SK-N-SH (cell line): ENCODE measurements around the gene THAP3. TPM values are rescaled to one million over a fixed set of nuclear protein-coding genes. Genes with fewer than 3 reads are reported as not detected.

Source experiments
- CTCF ChIA-PET: fragments of 300-600, 350-600 bp; formaldehyde crosslinking; extraction: SDS; loops from one replicate; lab custom pipeline; 2021; lab: Yijun Ruan, JAX
- POLR2A ChIA-PET: fragments of 350-600 bp; sonication (Branson Sonifier 250); formaldehyde crosslinking; extraction: SDS; loops from one replicate; lab custom pipeline; 2020; ENCODE audit warnings: antibody characterized with exemption, inconsistent platforms; lab: Yijun Ruan, JAX
- DNase-seq: peaks from one replicate; pipeline ENCODE4 v3.0.0; 2012
- H2AFZ ChIP-seq: fragments of 200-600 bp; sonication (generic); 2 replicates; pipeline ENCODE4 v1.8.1; 2016; ENCODE audit warnings: antibody characterized with exemption, mild to moderate bottlenecking, low read depth
- H3F3A ChIP-seq: fragments of 200-600 bp; sonication (generic); replicated peaks from 2 replicates; pipeline ENCODE3; 2016; ENCODE audit warnings: antibody characterized with exemption, mild to moderate bottlenecking; ENCODE audit not compliant: insufficient read depth
- H3K27ac ChIP-seq, 2 experiments: fragments of 200-500 bp in 1 of 2; fragments of 200-600 bp in 1 of 2; sonication (Bioruptor generic) in 1 of 2; sonication (generic), shearing (Covaris generic) in 1 of 2; 2 replicates each; pipeline versions ENCODE4 v1.5.1 to v1.6.1; 2014 to 2016; ENCODE audit warnings: low read depth in 2 of 2, inconsistent platforms in 1 of 2, low read length in 1 of 2, mild to moderate bottlenecking in 1 of 2, mixed read lengths in 1 of 2
- H3K27me3 ChIP-seq: fragments of 200-600 bp; sonication (generic), shearing (Covaris generic); 2 replicates; pipeline ENCODE4 v1.6.1; 2016; ENCODE audit warnings: mixed run types; ENCODE audit not compliant: insufficient read depth
- H3K36me3 ChIP-seq, 2 experiments: fragments of 200-500 bp in 1 of 2; fragments of 200-600 bp in 1 of 2; sonication (Bioruptor generic) in 1 of 2; sonication (generic) in 1 of 2; replicated peaks in 1 of 2; 2 replicates each; pipeline versions ENCODE3 to v1.5.1; 2014 to 2016; ENCODE audit warnings: low read length in 1 of 2, mild to moderate bottlenecking in 1 of 2; ENCODE audit not compliant: insufficient read depth in 2 of 2, control insufficient read depth in 1 of 2
- H3K4me1 ChIP-seq, 2 experiments: fragments of 200-500 bp in 1 of 2; fragments of 200-600 bp in 1 of 2; sonication (Bioruptor generic) in 1 of 2; sonication (generic), shearing (Covaris generic) in 1 of 2; 2 replicates each; pipeline versions ENCODE4 v1.5.1 to v1.6.1; 2014 to 2016; ENCODE audit warnings: low read depth in 1 of 2, low read length in 1 of 2, mixed run types in 1 of 2; ENCODE audit not compliant: insufficient read depth in 2 of 2, control insufficient read depth in 1 of 2
- H3K4me2 ChIP-seq: fragments of 200-600 bp; sonication (generic), shearing (Covaris generic); 2 replicates; pipeline ENCODE4 v1.6.1; 2017; ENCODE audit warnings: mixed run types
- H3K4me3 ChIP-seq, 2 experiments: fragments of 200-500 bp in 1 of 2; fragments of 200-600 bp in 1 of 2; sonication (Bioruptor generic) in 1 of 2; sonication (generic), shearing (Covaris generic) in 1 of 2; 2 replicates each; pipeline versions ENCODE4 v1.5.1 to v1.8.1; 2014 to 2016; ENCODE audit warnings: low read depth in 2 of 2, inconsistent platforms in 1 of 2, low read length in 1 of 2, mild to moderate bottlenecking in 1 of 2, mixed read lengths in 1 of 2, moderate library complexity in 1 of 2
- H3K79me2 ChIP-seq: fragments of 200-600 bp; sonication (generic); 2 replicates; pipeline ENCODE4 v1.8.1; 2017; ENCODE audit warnings: mild to moderate bottlenecking; ENCODE audit not compliant: insufficient read depth
- H3K9ac ChIP-seq: fragments of 200-600 bp; sonication (generic); 2 replicates; pipeline ENCODE4 v1.6.1; 2017; ENCODE audit warnings: mixed run types
- H3K9me2 ChIP-seq: fragments of 200-600 bp; sonication (generic); 2 replicates; pipeline ENCODE4 v1.6.1; 2017; ENCODE audit warnings: mixed run types
- H3K9me3 ChIP-seq: fragments of 200-600 bp; sonication (generic); 2 replicates; pipeline ENCODE4 v1.6.1; 2017; ENCODE audit warnings: mixed run types, mild to moderate bottlenecking, moderate library complexity
- H4K20me1 ChIP-seq: fragments of 200-600 bp; sonication (generic); 2 replicates; pipeline ENCODE4 v1.6.1; 2017; ENCODE audit warnings: mild to moderate bottlenecking, mixed run types; ENCODE audit not compliant: insufficient read depth
- CHD2 ChIP-seq: fragments of 150-350 bp; IDR thresholded peaks from 2 replicates; pipeline ENCODE4 v1.6.1; 2018; ENCODE audit warnings: low read length; ENCODE audit not compliant: partially characterized antibody
- ELF1 ChIP-seq: IDR thresholded peaks from 2 replicates; pipeline ENCODE4 v1.4.0; 2012
- EZH2phosphoT487 ChIP-seq: fragments of 200-600 bp; sonication (generic); IDR thresholded peaks from 2 replicates; pipeline ENCODE4 v1.6.1; 2017; ENCODE audit warnings: low read depth, mixed run types, mild to moderate bottlenecking, antibody characterized with exemption, moderate library complexity, borderline replicate concordance
- FOXJ3 ChIP-seq: sonication (generic); formaldehyde crosslinking; IDR thresholded peaks from 2 replicates; pipeline ENCODE4 v1.5.1; 2020; ENCODE audit warnings: mild to moderate bottlenecking, missing genetic modification reagents
- JUND ChIP-seq: IDR thresholded peaks from 2 replicates; pipeline ENCODE4 v1.4.0; 2012
- MEF2A ChIP-seq: IDR thresholded peaks from 2 replicates; pipeline ENCODE4 v1.4.0; 2012; ENCODE audit warnings: low read depth, borderline replicate concordance
- NFIC ChIP-seq: IDR thresholded peaks from 2 replicates; pipeline ENCODE4 v1.4.0; 2012; ENCODE audit warnings: borderline replicate concordance
- POLR2AphosphoS5 ChIP-seq: IDR thresholded peaks from 2 replicates; pipeline ENCODE4 v1.6.1; 2012; ENCODE audit warnings: low read depth, low read length
- RCOR1 ChIP-seq: fragments of 150-350 bp; IDR thresholded peaks from 2 replicates; pipeline ENCODE4 v1.6.1; 2017; ENCODE audit warnings: antibody characterized with exemption, low read length
- RFX5 ChIP-seq: IDR thresholded peaks from 2 replicates; pipeline ENCODE4 v1.6.1; 2012; ENCODE audit warnings: mild to moderate bottlenecking, improper control_type of control experiment, low read length
- RXRA ChIP-seq: IDR thresholded peaks from 2 replicates; pipeline ENCODE4 v1.4.0; 2012; ENCODE audit warnings: low read depth, mild to moderate bottlenecking, borderline replicate concordance
- TCF12 ChIP-seq: IDR thresholded peaks from 2 replicates; pipeline ENCODE4 v1.4.0; 2012
- WGBS: methylation state at CpG from one replicate; pipeline ENCODE4 v1.1.6; 2017; ENCODE audit warnings: low lambda C conversion rate; 5-methylcytosine and 5-hydroxymethylcytosine counted together
- polyA plus RNA-seq, 3 experiments: library from polyadenylated mRNA; depleted of rRNA; stranded (reverse); fragments of >200 nt; gene quantifications; 2 replicates each; pipeline ENCODE4 v1.2.3, GENCODE V29; 2012
- TF ChIP-seq, protein P1 (sequence below): IDR thresholded peaks from 2 replicates; pipeline ENCODE4 v1.4.0; 2012; ENCODE audit warnings: low read depth, borderline replicate concordance
- TF ChIP-seq, protein P2 (sequence below): IDR thresholded peaks from 2 replicates; pipeline ENCODE4; 2012
- TF ChIP-seq, protein P3 (sequence below): IDR thresholded peaks from 2 replicates; pipeline ENCODE4 v1.6.1; 2012; ENCODE audit warnings: mild to moderate bottlenecking, low read depth, low read length, moderate library complexity
- TF ChIP-seq, protein P4 (sequence below): IDR thresholded peaks from 2 replicates; pipeline ENCODE4 v1.4.0; 2012; ENCODE audit warnings: low read depth
- TF ChIP-seq, protein P5 (sequence below): fragments of 200-600 bp; sonication (generic); IDR thresholded peaks from 2 replicates; pipeline ENCODE4 v1.6.1; 2017; ENCODE audit warnings: antibody characterized with exemption, mild to moderate bottlenecking, moderate library complexity

The THAP3 gene
- polyA plus RNA-seq, 1 of the 3 experiments (the other 2 are of a cell fraction), result 11.1 TPM

DNA sequence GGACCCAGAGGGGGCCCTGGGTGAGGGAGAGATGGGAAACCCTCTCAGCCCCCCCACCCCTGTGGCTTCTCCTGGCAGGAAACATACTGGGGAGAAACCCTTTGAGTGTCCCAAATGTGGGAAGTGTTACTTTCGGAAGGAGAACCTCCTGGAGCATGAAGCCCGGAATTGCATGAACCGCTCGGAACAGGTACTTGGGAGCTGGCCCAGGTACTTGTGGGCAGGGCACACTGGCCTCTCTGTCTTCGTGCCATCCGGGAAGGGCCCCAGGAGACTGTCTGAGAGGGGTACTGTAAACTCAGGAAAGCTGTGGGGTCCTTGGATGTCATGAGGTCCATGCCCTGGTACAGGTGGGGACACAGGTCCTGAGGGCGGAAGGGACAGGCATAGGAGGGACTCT lies 38.8 kb upstream of the THAP3 start:
- 92% methylated on average over 4 of the region's 7 CpGs for WGBS
- Histone ChIP-seq H3K36me3 (peaks cover 0 to 25% of the 10 kb centered on the region in 2 experiments), H2AFZ (no peak overlapping the region), H3F3A (no peaks in the 10 kb centered on the region), H3K4me3 (no peak overlapping the region), H3K27ac (no peak overlapping the region), H3K4me2 (no peak overlapping the region), H3K9ac (no peak overlapping the region), H4K20me1 (no peaks in the 10 kb centered on the region), H3K9me3 (no peaks in the 10 kb centered on the region), H3K79me2 (peaks cover 20% of the 10 kb centered on the region), H3K4me1 (peaks cover 3 to 12% of the 10 kb centered on the region in 2 experiments; a peak in 2 of 4 replicates), H3K27me3 (no peaks in the 10 kb centered on the region), H3K9me2 (no peaks in the 10 kb centered on the region)
- TF ChIP-seq CHD2, result no peak
- no peak for TF ChIP-seq RFX5
- no peak for TF ChIP-seq JUND
- no peak for TF ChIP-seq ELF1
- TF ChIP-seq, protein P1, sequence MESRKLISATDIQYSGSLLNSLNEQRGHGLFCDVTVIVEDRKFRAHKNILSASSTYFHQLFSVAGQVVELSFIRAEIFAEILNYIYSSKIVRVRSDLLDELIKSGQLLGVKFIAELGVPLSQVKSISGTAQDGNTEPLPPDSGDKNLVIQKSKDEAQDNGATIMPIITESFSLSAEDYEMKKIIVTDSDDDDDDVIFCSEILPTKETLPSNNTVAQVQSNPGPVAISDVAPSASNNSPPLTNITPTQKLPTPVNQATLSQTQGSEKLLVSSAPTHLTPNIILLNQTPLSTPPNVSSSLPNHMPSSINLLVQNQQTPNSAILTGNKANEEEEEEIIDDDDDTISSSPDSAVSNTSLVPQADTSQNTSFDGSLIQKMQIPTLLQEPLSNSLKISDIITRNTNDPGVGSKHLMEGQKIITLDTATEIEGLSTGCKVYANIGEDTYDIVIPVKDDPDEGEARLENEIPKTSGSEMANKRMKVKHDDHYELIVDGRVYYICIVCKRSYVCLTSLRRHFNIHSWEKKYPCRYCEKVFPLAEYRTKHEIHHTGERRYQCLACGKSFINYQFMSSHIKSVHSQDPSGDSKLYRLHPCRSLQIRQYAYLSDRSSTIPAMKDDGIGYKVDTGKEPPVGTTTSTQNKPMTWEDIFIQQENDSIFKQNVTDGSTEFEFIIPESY, result no peak
- TF ChIP-seq RXRA, result no peak
- no peak for TF ChIP-seq NFIC
- TF ChIP-seq, protein P2, sequence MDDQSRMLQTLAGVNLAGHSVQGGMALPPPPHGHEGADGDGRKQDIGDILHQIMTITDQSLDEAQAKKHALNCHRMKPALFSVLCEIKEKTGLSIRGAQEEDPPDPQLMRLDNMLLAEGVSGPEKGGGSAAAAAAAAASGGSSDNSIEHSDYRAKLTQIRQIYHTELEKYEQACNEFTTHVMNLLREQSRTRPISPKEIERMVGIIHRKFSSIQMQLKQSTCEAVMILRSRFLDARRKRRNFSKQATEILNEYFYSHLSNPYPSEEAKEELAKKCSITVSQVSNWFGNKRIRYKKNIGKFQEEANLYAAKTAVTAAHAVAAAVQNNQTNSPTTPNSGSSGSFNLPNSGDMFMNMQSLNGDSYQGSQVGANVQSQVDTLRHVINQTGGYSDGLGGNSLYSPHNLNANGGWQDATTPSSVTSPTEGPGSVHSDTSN, result no peak
- ChIA-PET POLR2A (no interaction called here), CTCF (interaction anchor here (0.9 to 1.8 kb wide), 3 partner anchors 16 to 148 kb away, joined by 3 to 4 read pairs (median 4); partner anchors contain the start of genes KLHL21, NOL9 and TAS1R1)
- peak; percentile 16 for DNase-seq

DNA sequence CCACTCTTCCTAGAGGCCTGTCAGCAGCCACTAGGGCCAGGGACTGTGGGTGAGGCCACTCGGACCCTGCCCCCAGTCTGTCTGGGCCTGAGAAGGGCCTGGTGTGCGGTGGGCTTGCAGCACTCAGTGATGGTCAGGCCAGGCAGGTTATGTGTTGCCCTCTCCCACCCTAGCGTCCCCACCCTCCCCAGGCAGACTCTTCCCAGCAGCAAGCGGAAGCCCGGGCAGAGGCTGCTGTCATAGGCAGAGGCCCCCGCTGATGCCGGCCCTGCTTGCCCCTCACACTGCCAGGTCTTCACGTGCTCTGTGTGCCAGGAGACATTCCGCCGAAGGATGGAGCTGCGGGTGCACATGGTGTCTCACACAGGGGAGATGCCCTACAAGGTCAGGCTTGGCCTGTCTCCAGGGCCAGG lies 38.3 kb upstream of the THAP3 start:
- no peak overlapping the region for H2AFZ ChIP-seq
- peaks cover 0 to 31% of the 10 kb centered on the region in 2 experiments for H3K36me3 ChIP-seq
- no peaks in the 10 kb centered on the region for H3F3A ChIP-seq
- H3K4me1 ChIP-seq, result peaks cover 0 to 6% of the 10 kb centered on the region in 2 experiments; a peak in 1 of 4 replicates
- no peak overlapping the region for H3K9ac ChIP-seq
- H3K4me3 ChIP-seq, result no peak overlapping the region
- ChIA-PET POLR2A (no interaction called here), CTCF (interaction anchor here (1.8 kb wide), 1 partner anchor 149 kb away, joined by 4 read pairs; no protein-coding TSS in a partner anchor)
- WGBS, result 80% methylated on average over 2 of the region's 11 CpGs
- peaks cover 15% of the 10 kb centered on the region; the same call in 1 of the 2 replicates for H3K79me2 ChIP-seq
- no peaks in the 10 kb centered on the region for H3K27me3 ChIP-seq
- H3K27ac ChIP-seq, result no peak overlapping the region
- TF ChIP-seq, protein P3, sequence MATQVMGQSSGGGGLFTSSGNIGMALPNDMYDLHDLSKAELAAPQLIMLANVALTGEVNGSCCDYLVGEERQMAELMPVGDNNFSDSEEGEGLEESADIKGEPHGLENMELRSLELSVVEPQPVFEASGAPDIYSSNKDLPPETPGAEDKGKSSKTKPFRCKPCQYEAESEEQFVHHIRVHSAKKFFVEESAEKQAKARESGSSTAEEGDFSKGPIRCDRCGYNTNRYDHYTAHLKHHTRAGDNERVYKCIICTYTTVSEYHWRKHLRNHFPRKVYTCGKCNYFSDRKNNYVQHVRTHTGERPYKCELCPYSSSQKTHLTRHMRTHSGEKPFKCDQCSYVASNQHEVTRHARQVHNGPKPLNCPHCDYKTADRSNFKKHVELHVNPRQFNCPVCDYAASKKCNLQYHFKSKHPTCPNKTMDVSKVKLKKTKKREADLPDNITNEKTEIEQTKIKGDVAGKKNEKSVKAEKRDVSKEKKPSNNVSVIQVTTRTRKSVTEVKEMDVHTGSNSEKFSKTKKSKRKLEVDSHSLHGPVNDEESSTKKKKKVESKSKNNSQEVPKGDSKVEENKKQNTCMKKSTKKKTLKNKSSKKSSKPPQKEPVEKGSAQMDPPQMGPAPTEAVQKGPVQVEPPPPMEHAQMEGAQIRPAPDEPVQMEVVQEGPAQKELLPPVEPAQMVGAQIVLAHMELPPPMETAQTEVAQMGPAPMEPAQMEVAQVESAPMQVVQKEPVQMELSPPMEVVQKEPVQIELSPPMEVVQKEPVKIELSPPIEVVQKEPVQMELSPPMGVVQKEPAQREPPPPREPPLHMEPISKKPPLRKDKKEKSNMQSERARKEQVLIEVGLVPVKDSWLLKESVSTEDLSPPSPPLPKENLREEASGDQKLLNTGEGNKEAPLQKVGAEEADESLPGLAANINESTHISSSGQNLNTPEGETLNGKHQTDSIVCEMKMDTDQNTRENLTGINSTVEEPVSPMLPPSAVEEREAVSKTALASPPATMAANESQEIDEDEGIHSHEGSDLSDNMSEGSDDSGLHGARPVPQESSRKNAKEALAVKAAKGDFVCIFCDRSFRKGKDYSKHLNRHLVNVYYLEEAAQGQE, result no peak
- TF ChIP-seq RCOR1 (no peak), NFIC (no peak), ELF1 (no peak), RXRA (no peak), MEF2A (no peak), RFX5 (no peak), POLR2AphosphoS5 (no peak), FOXJ3 (CRISPR knock-in tag) (no peak), CHD2 (no peak), TCF12 (no peak), EZH2phosphoT487 (no peak)
- TF ChIP-seq, protein P4, sequence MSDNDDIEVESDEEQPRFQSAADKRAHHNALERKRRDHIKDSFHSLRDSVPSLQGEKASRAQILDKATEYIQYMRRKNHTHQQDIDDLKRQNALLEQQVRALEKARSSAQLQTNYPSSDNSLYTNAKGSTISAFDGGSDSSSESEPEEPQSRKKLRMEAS, result no peak
- TF ChIP-seq, protein P5, sequence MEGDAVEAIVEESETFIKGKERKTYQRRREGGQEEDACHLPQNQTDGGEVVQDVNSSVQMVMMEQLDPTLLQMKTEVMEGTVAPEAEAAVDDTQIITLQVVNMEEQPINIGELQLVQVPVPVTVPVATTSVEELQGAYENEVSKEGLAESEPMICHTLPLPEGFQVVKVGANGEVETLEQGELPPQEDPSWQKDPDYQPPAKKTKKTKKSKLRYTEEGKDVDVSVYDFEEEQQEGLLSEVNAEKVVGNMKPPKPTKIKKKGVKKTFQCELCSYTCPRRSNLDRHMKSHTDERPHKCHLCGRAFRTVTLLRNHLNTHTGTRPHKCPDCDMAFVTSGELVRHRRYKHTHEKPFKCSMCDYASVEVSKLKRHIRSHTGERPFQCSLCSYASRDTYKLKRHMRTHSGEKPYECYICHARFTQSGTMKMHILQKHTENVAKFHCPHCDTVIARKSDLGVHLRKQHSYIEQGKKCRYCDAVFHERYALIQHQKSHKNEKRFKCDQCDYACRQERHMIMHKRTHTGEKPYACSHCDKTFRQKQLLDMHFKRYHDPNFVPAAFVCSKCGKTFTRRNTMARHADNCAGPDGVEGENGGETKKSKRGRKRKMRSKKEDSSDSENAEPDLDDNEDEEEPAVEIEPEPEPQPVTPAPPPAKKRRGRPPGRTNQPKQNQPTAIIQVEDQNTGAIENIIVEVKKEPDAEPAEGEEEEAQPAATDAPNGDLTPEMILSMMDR, result no peak
- H3K4me2 ChIP-seq, result no peak overlapping the region
- H4K20me1 ChIP-seq, result no peaks in the 10 kb centered on the region
- peak; percentile 14 for DNase-seq
- no peaks in the 10 kb centered on the region for H3K9me2 ChIP-seq
- no peaks in the 10 kb centered on the region for H3K9me3 ChIP-seq
